NCI-H2029 (cell line): ENCODE results near the gene WRAP53.
A peak's percentile ranks its signal among the peaks of the same experiment; 100 is the strongest.

Source experiments
- DNase-seq: peaks from one replicate; lab custom pipeline; 2025; lab: John Stamatoyannopoulos, UW

WRAP53 gene

GRCh38 chr17:7709031-7709430, 20.8 kb downstream of the WRAP53 start:
- DNase-seq = no peak

- no peak for DNase-seq
Measured at GRCh38 chr17:7710301-7710700, 22.0 kb downstream of the WRAP53 start.

GRCh38 chr17:7711051-7711755, 22.9 kb downstream of the WRAP53 start:
- no peak for DNase-seq

GRCh38 chr17:7712111-7712771, 24.0 kb downstream of the WRAP53 start:
- no peak for DNase-seq

GRCh38 chr17:7713782-7714181, 25.5 kb downstream of the WRAP53 start:
- DNase-seq = no peak

- no peak for DNase-seq
Measured at GRCh38 chr17:7714721-7715594, 26.7 kb downstream of the WRAP53 start.

- DNase-seq = no peak
Measured at GRCh38 chr17:7715936-7716886, 27.9 kb downstream of the WRAP53 start.

GRCh38 chr17:7716901-7717755, 28.9 kb downstream of the WRAP53 start, which contains the start of gene DNAH2:
DNAH2 (plus strand) TSS chr17:7717744; CDS start chr17:7719735, 1,991 bp downstream.
- peak; percentile 54 for DNase-seq

- DNase-seq = no peak
Measured at GRCh38 chr17:7717756-7718350, 29.6 kb downstream of the WRAP53 start.

GRCh38 chr17:7719661-7720060, 31.4 kb downstream of the WRAP53 start:
- DNase-seq = no peak

- no peak for DNase-seq
Measured at GRCh38 chr17:7720125-7720524, 31.8 kb downstream of the WRAP53 start.

GRCh38 chr17:7721612-7722011, 33.3 kb downstream of the WRAP53 start:
- no peak for DNase-seq

GRCh38 chr17:7727886-7728285, 39.6 kb downstream of the WRAP53 start:
- DNase-seq = no peak

- no peak for DNase-seq
Measured at GRCh38 chr17:7729816-7730215, 41.5 kb downstream of the WRAP53 start.

- DNase-seq = no peak
Measured at GRCh38 chr17:7732981-7733539, 44.8 kb downstream of the WRAP53 start.

- DNase-seq = no peak
Measured at GRCh38 chr17:7737601-7738000, 49.3 kb downstream of the WRAP53 start.

- DNase-seq = no peak
Measured at GRCh38 chr17:7739746-7740145, 51.5 kb downstream of the WRAP53 start.

- no peak for DNase-seq
Measured at GRCh38 chr17:7740481-7741001, 52.3 kb downstream of the WRAP53 start.

- DNase-seq = no peak
Measured at GRCh38 chr17:7742729-7743128, 54.5 kb downstream of the WRAP53 start.

GRCh38 chr17:7744416-7744815, 56.1 kb downstream of the WRAP53 start:
- no peak for DNase-seq
